GM19328 (cell line): ENCODE data around the gene CYP4F12.

ENCODE experiments used
- ATAC-seq: cut with Tn5 transposase; IDR thresholded peaks from one replicate; pipeline ENCODE4 v1.9.1; 2021; ENCODE audit warnings: mild to moderate bottlenecking, moderate library complexity; ENCODE audit not compliant: unreplicated experiment

Gene CYP4F12

GRCh38 chr19:15672580-15673175 lies at the start of gene CYP4F12:
Gene CYP4F12, plus strand, starts transcription at chr19:15673087. Its CDS starts 443 bp downstream, at chr19:15673530.
- ATAC-seq: no peak

- ATAC-seq: no peak
Observed at GRCh38 chr19:15623711-15624318, 49.1 kb upstream of the CYP4F12 start.

GRCh38 chr19:15628236-15629002 lies 44.5 kb upstream of the CYP4F12 start:
- no peak for ATAC-seq

- no peak for ATAC-seq
Observed at GRCh38 chr19:15629003-15629880, 43.6 kb upstream of the CYP4F12 start.

GRCh38 chr19:15631817-15632216 lies 41.1 kb upstream of the CYP4F12 start:
- ATAC-seq: no peak

GRCh38 chr19:15633082-15633835 lies 39.6 kb upstream of the CYP4F12 start:
- ATAC-seq: no peak

GRCh38 chr19:15634105-15634504 lies 38.8 kb upstream of the CYP4F12 start:
- ATAC-seq: no peak

GRCh38 chr19:15635016-15635805 lies 37.7 kb upstream of the CYP4F12 start:
- ATAC-seq: no peak

GRCh38 chr19:15636026-15636425 lies 36.9 kb upstream of the CYP4F12 start:
- ATAC-seq: no peak

GRCh38 chr19:15639596-15639995 lies 33.3 kb upstream of the CYP4F12 start:
- no peak for ATAC-seq

GRCh38 chr19:15640294-15640903 lies 32.5 kb upstream of the CYP4F12 start, which contains the start of gene CYP4F3:
Gene CYP4F3, plus strand, starts transcription at chr19:15640897. Its CDS starts 519 bp downstream, at chr19:15641416.
- no peak for ATAC-seq

- ATAC-seq: no peak
Observed at GRCh38 chr19:15640904-15641597, 31.8 kb upstream of the CYP4F12 start.

- no peak for ATAC-seq
Observed at GRCh38 chr19:15641901-15642491, 30.9 kb upstream of the CYP4F12 start.

GRCh38 chr19:15642807-15643206 lies 30.1 kb upstream of the CYP4F12 start:
- ATAC-seq: no peak

- no peak for ATAC-seq
Observed at GRCh38 chr19:15643387-15643786, 29.5 kb upstream of the CYP4F12 start.

- ATAC-seq: no peak
Observed at GRCh38 chr19:15644066-15644741, 28.7 kb upstream of the CYP4F12 start.

- no peak for ATAC-seq
Observed at GRCh38 chr19:15644816-15645215, 28.1 kb upstream of the CYP4F12 start.

GRCh38 chr19:15649526-15649925 lies 23.4 kb upstream of the CYP4F12 start:
- ATAC-seq: no peak
